Stimulated activated CD4-positive, alpha-beta T cell treated with anti-CD3 and anti-CD28 coated beads, Interleukin-4, amount 100 ng/mL, for 24 hours (primary cell): Measurements from ENCODE around the gene ACTRT2.
A peak's percentile ranks its signal among the peaks of the same experiment; 100 is the strongest.

Source experiments
- DNase-seq: peaks from one replicate; pipeline ENCODE4 v3.0.0-alpha.2; 2020

ACTRT2 gene

DNA sequence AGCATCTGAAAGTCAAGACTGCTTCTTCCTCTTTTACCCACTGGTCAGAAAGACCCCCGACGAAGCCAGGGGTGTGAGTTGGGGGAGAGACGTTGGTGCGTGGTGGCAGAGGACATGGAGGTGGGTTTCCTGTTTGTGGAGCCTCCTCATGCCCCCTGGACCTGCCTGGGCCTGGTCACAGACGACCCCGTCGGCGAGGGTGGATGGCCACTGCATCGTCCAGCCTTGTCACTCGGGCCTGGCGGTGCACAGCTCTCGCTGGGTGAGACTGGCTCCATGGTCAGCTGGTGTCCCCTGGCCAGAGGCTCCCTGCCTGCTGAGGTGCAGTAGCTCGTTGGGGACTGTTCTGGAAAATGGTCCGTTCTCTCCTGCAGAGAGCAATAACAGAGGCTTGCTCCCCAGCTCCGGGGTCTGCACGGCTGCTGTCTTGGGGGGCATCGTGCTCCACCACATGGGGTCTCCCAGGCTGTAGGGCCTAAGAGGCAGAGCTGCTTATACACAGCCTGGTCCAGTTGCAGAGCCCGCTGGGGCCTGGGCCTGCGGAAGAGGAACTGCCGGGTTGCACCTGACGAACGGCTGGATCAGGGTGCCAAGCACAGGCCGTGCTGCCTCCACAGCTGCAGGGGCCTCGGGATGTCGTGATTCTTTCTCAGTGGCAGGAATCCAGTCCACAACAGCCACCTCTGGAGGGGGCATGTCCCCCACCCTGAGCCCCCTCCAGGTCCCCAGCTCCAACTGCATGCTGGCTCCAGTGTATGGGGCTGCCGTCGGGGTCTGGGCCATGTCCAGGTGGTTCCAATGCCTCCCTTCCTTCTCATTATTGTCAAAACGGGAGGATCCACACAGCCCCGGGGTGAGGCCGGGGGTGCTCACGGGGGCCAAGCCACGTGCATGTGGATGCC lies 18.0 kb upstream of the ACTRT2 start:
- DNase-seq, result no peak

GRCh38 chr1:3003941-3004270 lies 17.4 kb upstream of the ACTRT2 start:
- no peak for DNase-seq

- no peak for DNase-seq
Observed at GRCh38 chr1:3004285-3005205, 16.7 kb upstream of the ACTRT2 start.

GRCh38 chr1:3005771-3006170 lies 15.5 kb upstream of the ACTRT2 start:
- DNase-seq, result no peak

GRCh38 chr1:3007298-3008147 lies 13.7 kb upstream of the ACTRT2 start:
- no peak for DNase-seq

DNA sequence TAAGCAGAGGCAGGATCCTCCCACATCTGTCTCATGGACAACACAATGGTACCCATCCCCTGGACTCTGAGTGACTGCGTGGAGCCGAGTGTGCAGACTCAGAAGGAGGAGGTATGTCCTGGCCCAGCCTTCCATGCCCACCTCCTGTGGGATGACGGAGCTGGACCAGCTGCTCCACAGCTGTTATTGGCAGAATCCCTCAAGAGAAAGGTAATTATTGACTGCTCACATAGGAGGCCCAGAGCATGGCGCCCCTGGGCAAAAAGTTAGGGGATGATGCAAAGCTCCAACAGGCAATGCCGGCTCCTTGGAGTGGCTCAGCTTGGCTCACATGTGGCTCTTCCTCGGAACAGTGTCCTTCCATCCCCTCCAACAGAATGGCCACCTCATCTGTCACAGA lies 12.2 kb upstream of the ACTRT2 start:
- DNase-seq, result no peak

GRCh38 chr1:3009556-3009955 lies 11.7 kb upstream of the ACTRT2 start:
- no peak for DNase-seq

GRCh38 chr1:3011127-3011526 lies 10.1 kb upstream of the ACTRT2 start:
- DNase-seq, result no peak

- no peak for DNase-seq
Observed at GRCh38 chr1:3011631-3012455, 9.4 kb upstream of the ACTRT2 start.

DNA sequence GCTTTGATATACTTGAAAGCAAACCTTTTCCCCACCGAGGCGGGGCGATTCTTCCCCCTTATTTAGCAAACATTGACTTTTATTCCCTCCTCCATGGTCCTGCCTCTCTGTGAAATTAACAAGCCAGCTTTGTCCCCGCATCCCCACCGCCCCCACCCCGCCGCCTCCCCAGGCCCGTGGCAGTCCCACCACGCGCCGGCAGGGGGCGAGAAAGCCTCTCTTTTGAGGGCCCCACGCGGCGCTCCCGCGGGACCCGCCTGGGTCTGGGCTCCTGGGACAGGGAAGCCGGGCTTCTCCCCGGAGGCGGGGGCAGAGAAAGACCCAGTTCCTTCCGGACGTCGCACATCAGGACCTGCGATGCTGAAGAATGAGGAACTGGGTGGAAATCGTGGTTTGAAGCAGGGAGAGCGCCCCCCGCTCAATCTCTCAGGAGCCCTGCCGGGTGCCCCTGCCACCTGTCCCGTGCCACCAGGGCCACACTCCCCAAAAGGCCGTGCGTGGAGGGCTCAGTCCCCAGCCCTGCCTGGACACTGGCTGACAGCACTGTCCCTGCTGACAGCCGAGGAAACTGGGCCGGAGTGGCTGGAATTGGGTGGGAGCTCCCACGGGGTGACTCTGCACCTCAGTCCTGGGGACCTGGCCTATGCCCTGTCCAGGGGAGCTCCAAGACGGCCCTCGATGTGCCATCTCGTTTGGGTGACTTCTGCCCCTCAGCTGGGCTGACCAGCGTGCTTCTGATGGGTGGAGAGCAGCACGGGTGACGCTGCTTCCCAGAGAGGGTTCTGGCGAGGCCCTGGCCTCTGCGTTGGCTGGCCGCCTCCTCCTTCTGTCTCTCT lies 8.6 kb upstream of the ACTRT2 start:
- DNase-seq, result peak; percentile 56

- no peak for DNase-seq
Observed at GRCh38 chr1:3013371-3014049, 7.8 kb upstream of the ACTRT2 start.

DNA sequence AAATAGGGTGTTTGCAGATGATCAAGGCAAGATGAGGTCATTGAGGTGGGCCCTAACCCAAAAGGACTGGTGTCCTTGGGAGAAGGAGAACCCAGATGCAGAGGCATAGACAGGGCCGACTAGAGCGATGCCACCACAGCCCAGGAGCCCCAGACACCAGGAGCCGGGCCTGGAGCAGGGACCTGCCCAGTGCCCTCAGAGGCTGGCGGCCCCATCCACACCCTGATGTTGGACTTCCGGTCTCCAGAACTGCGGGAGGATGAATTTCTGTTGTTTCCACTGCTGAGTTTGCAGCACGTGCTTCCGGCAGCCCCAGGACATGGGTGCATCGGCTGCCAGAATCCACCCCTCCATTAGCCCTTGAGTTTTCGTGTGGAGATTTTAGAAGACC lies 7.2 kb upstream of the ACTRT2 start:
- DNase-seq, result no peak

- DNase-seq, result no peak
Observed at GRCh38 chr1:3014443-3015268, 6.6 kb upstream of the ACTRT2 start.

GRCh38 chr1:3015269-3015635 lies 6.0 kb upstream of the ACTRT2 start:
- no peak for DNase-seq

DNA sequence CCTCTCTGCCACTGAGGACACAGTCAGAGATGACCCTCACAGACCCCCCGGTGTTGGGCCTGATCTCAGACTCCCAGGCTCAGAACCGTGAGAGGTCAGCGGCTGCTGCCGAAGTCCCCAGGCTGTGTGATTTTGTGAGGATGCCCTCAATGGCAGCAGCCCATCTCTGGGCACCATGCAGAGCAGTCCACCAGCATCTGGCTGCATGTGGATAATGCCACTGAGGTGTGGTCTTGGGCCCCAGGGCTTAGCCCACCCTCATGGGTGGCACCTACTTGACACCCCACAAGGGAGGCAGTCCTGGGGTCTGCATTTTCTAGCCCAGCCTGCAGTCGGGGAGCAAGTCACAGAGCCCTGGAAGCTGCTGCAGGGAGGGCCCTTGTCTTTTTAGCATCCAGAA lies 5.5 kb upstream of the ACTRT2 start:
- DNase-seq, result no peak

GRCh38 chr1:3016641-3017439 lies 4.4 kb upstream of the ACTRT2 start:
- DNase-seq, result no peak

DNA sequence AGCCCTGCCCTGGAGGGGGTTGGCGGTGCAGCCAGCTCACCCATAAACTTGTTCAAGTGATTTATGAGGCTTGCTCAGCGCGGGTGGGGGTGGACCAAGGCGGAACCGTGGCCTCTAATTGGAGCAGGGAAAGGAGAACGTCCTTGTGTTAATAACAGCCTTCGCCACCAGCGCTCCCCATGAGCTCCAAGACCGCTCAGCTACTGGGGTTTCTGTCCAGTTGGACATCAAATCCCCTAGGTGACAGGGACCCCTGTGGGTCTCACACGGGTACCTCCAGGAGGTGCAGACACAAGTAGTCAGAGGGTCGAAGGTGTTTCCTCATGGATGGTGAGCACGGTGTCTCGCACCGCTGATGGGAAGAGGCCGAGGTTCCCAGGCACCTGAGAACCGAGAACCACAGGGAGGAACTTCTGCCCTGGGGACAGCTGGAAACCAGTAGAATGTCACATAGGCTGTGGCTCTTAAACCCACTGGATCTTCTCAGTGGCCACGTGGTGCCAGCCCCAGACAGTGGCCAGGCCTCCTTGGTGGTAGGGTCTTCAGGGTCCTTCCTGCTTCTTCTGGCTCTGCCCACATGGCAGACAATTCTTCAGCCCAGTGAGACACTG lies 3.7 kb upstream of the ACTRT2 start:
- DNase-seq, result no peak

DNA sequence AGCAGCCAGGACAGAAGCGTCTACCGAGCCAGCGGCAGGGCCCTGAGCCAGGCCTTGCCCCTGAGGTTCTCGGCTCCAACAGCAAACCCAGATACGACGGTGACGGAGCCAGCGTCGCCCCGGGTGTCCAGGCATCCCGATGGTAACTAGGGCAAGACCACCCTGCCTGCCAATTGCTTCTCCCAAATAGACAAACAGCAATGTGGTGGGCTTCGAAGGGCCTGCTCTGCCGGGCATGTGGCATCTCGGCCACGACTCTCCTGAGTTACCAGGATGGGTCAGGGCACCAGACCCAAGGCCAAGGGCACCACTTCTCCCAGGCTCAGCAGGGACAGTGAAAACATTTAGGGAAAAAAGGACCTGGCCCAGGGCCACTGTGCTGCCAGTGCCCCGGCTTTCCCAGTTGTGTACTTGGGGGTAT lies 3.2 kb upstream of the ACTRT2 start:
- DNase-seq, result no peak
